Spleen (tissue), 7 donors: ENCODE results near the gene GRID2.

Source experiments
- CTCF ChIP-seq, 11 experiments: fragments of 200-600 bp in 7 of 11; fragments of 450-650 bp in 4 of 11; sonication (generic) in 4 of 11; IDR thresholded peaks in 8 of 11; conservative IDR thresholded peaks in 3 of 11; 1 replicate in 7 of 11; 2 replicates in 4 of 11; pipeline versions ENCODE4 v1.4.0 to v1.8.0; 2016 to 2021; ENCODE audit warnings: antibody characterized with exemption in 11 of 11, inconsistent platforms in 4 of 11, mild to moderate bottlenecking in 1 of 11
- POLR2A ChIP-seq, 3 donors: fragments of 450-650 bp; IDR thresholded peaks; one replicate each; pipeline ENCODE4 v1.5.1; 2017; ENCODE audit warnings: antibody characterized with exemption in 3 of 3, mild to moderate bottlenecking in 1 of 3
- POLR2AphosphoS5 ChIP-seq, 3 donors: sonication (generic); formaldehyde crosslinking; IDR thresholded peaks; one replicate each; pipeline ENCODE4 v1.5.1; 2017; ENCODE audit warnings: antibody characterized with exemption in 3 of 3
- donor health status: DM: no; HTN: no; CAD: no; lungs with moderate emphysema.
- donor health status: DM: no; HTN: no; CAD: no.
- donor health status: DM: no; HTN: no; CAD: no.

- TF ChIP-seq CTCF (IDR thresholded peaks at IDR 0.05 in 8 of 11, conservative IDR thresholded peaks at IDR 0.05 in 3 of 11) (no peak), POLR2A (IDR thresholded peaks at IDR 0.05) (no peak), POLR2AphosphoS5 (IDR thresholded peaks at IDR 0.05) (no peak)
Observed at GRCh38 chr4:92477298-92477697, 173.5 kb downstream of the GRID2 start.
